GM18909 (cell line): ENCODE measurements around the gene RB1.
"Not testable (repeated sequence)": the region's sequence is repeated elsewhere in the genome, so short reads cannot be mapped to it uniquely, and the experiment has no call there.

ENCODE experiments used
- ATAC-seq: cut with Tn5 transposase; IDR thresholded peaks from one replicate; pipeline ENCODE4 v1.9.1; 2021; ENCODE audit warnings: mild to moderate bottlenecking; ENCODE audit not compliant: unreplicated experiment, poor library complexity

The RB1 gene

GRCh38 chr13:48344264-48344663, 40.7 kb downstream of the RB1 start:
- no peak for ATAC-seq

- ATAC-seq, result no peak
Observed at GRCh38 chr13:48346583-48346982, 43.0 kb downstream of the RB1 start.

GRCh38 chr13:48349525-48349924, 46.0 kb downstream of the RB1 start:
- no peak for ATAC-seq

- no peak for ATAC-seq
Observed at GRCh38 chr13:48353590-48353989, 50.0 kb downstream of the RB1 start.

GRCh38 chr13:48355524-48355923, 52.0 kb downstream of the RB1 start:
- not testable (repeated sequence) for ATAC-seq

- no peak for ATAC-seq
Observed at GRCh38 chr13:48356750-48357149, 53.2 kb downstream of the RB1 start.

- no peak for ATAC-seq
Observed at GRCh38 chr13:48369988-48370387, 66.4 kb downstream of the RB1 start.

GRCh38 chr13:48370815-48371214, 67.3 kb downstream of the RB1 start:
- ATAC-seq, result no peak

GRCh38 chr13:48377857-48378256, 74.3 kb downstream of the RB1 start:
- no peak for ATAC-seq

GRCh38 chr13:48380581-48380980, 77.0 kb downstream of the RB1 start:
- ATAC-seq, result no peak

GRCh38 chr13:48383384-48383783, 79.8 kb downstream of the RB1 start:
- ATAC-seq, result no peak

- no peak for ATAC-seq
Observed at GRCh38 chr13:48386816-48387215, 83.3 kb downstream of the RB1 start.

GRCh38 chr13:48391257-48391656, 87.7 kb downstream of the RB1 start:
- no peak for ATAC-seq

- ATAC-seq, result no peak
Observed at GRCh38 chr13:48393030-48393697, 89.6 kb downstream of the RB1 start.

GRCh38 chr13:48393698-48394085, 90.1 kb downstream of the RB1 start:
- no peak for ATAC-seq

GRCh38 chr13:48397744-48398143, 94.2 kb downstream of the RB1 start:
- no peak for ATAC-seq

- no peak for ATAC-seq
Observed at GRCh38 chr13:48398450-48399095, 95.0 kb downstream of the RB1 start.

GRCh38 chr13:48400090-48400694, 96.6 kb downstream of the RB1 start:
- no peak for ATAC-seq

GRCh38 chr13:48400850-48401291, 97.3 kb downstream of the RB1 start:
- peak; percentile 37 for ATAC-seq

- no peak for ATAC-seq
Observed at GRCh38 chr13:48401480-48401879, 97.9 kb downstream of the RB1 start.

- no peak for ATAC-seq
Observed at GRCh38 chr13:48402325-48402932, 98.9 kb downstream of the RB1 start.
